K562 (cell line): ENCODE data around the gene FMN1. TPM values are rescaled to one million over a fixed set of nuclear protein-coding genes. Genes with fewer than 3 reads are reported as not detected.

Experiments used
- ATAC-seq: fragments of 200-7000 bp; cut with Tn5 transposase; 3 replicates; pipeline ENCODE4 v1.9.1; 2020; ENCODE audit warnings: moderate library complexity
- BruUV-seq: library from RNA; stranded (reverse); fragments of 400-500 nt; replicated peaks from 2 replicates; lab custom pipeline; 2021; lab: Mats Ljungman, UMichigan
- CTCF ChIA-PET: fragments of 300-600 bp; formaldehyde crosslinking; extraction: SDS; loops from one replicate; lab custom pipeline; 2021; ENCODE audit warnings: low intra/inter-chr PET ratio; lab: Yijun Ruan, JAX
- POLR2A ChIA-PET: fragments of 300-600, 350-650 bp; sonication (Branson Sonifier 250); formaldehyde crosslinking; extraction: SDS; loops from one replicate; lab custom pipeline; 2021; ENCODE audit warnings: antibody characterized with exemption, inconsistent platforms; lab: Yijun Ruan, JAX
- DNase-seq, 4 experiments: peaks; one replicate each; pipeline versions ENCODE4 v3.0.0 to v3.0.0-alpha.2; 2011 to 2018; ENCODE audit warnings: low spot score in 3 of 4, mixed read lengths in 3 of 4; ENCODE audit errors: extremely low read depth in 1 of 4
- FAIRE-seq: peaks from 2 replicates; lab custom pipeline; 2011; peaks lifted over from hg19 to GRCh38; lab: Jason Lieb, UNC
- H2AFZ ChIP-seq: 2 replicates; pipeline ENCODE4 v1.6.0; 2011; ENCODE audit warnings: low read depth, low read length, control low read depth, inconsistent platforms
- H3K27ac ChIP-seq: fragments of 200-600 bp; 3 replicates; pipeline ENCODE4 v1.8.0; 2011; ENCODE audit warnings: low read depth, mild to moderate bottlenecking, control low read depth, inconsistent platforms, low read length, moderate library complexity, mixed read lengths; ENCODE audit errors: extremely low read depth
- H3K27me3 ChIP-seq, 2 experiments: fragments of 300-600 bp in 1 of 2; 2 replicates in 1 of 2; 3 replicates in 1 of 2; pipeline versions ENCODE4 v1.6.0 to v1.8.0; 2011; ENCODE audit warnings: inconsistent platforms in 2 of 2, low read length in 2 of 2, mild to moderate bottlenecking in 1 of 2, mixed read lengths in 1 of 2, moderate library complexity in 1 of 2; ENCODE audit not compliant: control insufficient read depth in 2 of 2, insufficient read depth in 2 of 2
- H3K36me3 ChIP-seq: fragments of 300-600 bp; 3 replicates; pipeline ENCODE4 v1.8.0; 2011; ENCODE audit warnings: mild to moderate bottlenecking, low read length, inconsistent platforms; ENCODE audit not compliant: control insufficient read depth, insufficient read depth
- H3K4me1 ChIP-seq, 2 experiments: fragments of 200-600 bp in 1 of 2; replicated peaks in 1 of 2; 2 replicates in 1 of 2; 3 replicates in 1 of 2; pipeline versions ENCODE4 v1.5.1 to v1.8.0; 2011; ENCODE audit warnings: inconsistent platforms in 2 of 2, low read length in 2 of 2, mild to moderate bottlenecking in 1 of 2, mixed read lengths in 1 of 2, moderate library complexity in 1 of 2; ENCODE audit not compliant: control insufficient read depth in 2 of 2, insufficient read depth in 2 of 2
- H3K4me2 ChIP-seq: 2 replicates; pipeline ENCODE4 v1.6.1; 2011; ENCODE audit warnings: low read length, control low read depth, inconsistent platforms, mixed read lengths; ENCODE audit not compliant: insufficient read depth
- H3K4me3 ChIP-seq: fragments of 200-600 bp; sonication (generic), shearing (Covaris generic); 2 replicates; pipeline ENCODE4 v1.5.1; 2016; ENCODE audit warnings: control low read depth, inconsistent platforms
- H3K79me2 ChIP-seq: fragments of 200-600 bp; 3 replicates; pipeline ENCODE4 v1.8.0; 2011; ENCODE audit warnings: low read length, inconsistent platforms; ENCODE audit not compliant: control insufficient read depth, insufficient read depth
- H3K9ac ChIP-seq, 2 experiments: 2 replicates each; pipeline versions ENCODE4 v1.6.0 to v1.6.1; 2011; ENCODE audit warnings: low read depth in 2 of 2, low read length in 2 of 2, control low read depth in 1 of 2, inconsistent platforms in 1 of 2, mild to moderate bottlenecking in 1 of 2, mixed read lengths in 1 of 2; ENCODE audit not compliant: insufficient read depth in 1 of 2
- H3K9me1 ChIP-seq: one replicate; pipeline ENCODE4 v1.6.0; 2011; ENCODE audit warnings: inconsistent platforms, mild to moderate bottlenecking, low read length, moderate library complexity; ENCODE audit not compliant: control insufficient read depth, insufficient read depth
- H3K9me3 ChIP-seq: replicated peaks from 2 replicates; pipeline ENCODE4 v1.5.1; 2011; ENCODE audit warnings: low read depth, low read length, inconsistent platforms; ENCODE audit not compliant: control insufficient read depth, insufficient read depth
- H4K20me1 ChIP-seq: replicated peaks from 2 replicates; pipeline ENCODE4 v1.6.1; 2011; ENCODE audit warnings: low read length, inconsistent platforms, mixed read lengths; ENCODE audit not compliant: control insufficient read depth, insufficient read depth
- MTF1 ChIP-seq: fragments of 250-450 bp; sonication (Bioruptor Pico); IDR thresholded peaks from 2 replicates; pipeline ENCODE4 v1.9.0; 2021; ENCODE audit warnings: moderate library complexity, mild to moderate bottlenecking, inconsistent platforms, borderline replicate concordance
- RNF219 ChIP-seq: fragments of 250-450 bp; sonication (Bioruptor Pico); IDR thresholded peaks from 2 replicates; pipeline ENCODE4 v1.5.0; 2022; ENCODE audit warnings: mild to moderate bottlenecking
- SAFB2 ChIP-seq: fragments of 200-400 bp; formaldehyde crosslinking; IDR thresholded peaks from 2 replicates; pipeline ENCODE4 v1.6.1; 2018; ENCODE audit warnings: borderline replicate concordance, low read length, low read depth, moderate library complexity; ENCODE audit not compliant: severe bottlenecking
- SOX6 ChIP-seq: fragments of 450-650 bp; IDR thresholded peaks from 2 replicates; pipeline ENCODE4 v1.6.1; 2014; ENCODE audit warnings: mild to moderate bottlenecking
- TEAD2 ChIP-seq: fragments of 450-650 bp; IDR thresholded peaks from 2 replicates; pipeline ENCODE4 v1.6.1; 2016; ENCODE audit warnings: missing genetic modification characterization, control low read depth, missing compliant biosample characterization
- WGBS: fragments of 100-300 bp; shearing (Covaris generic); methylation state at CpG from one replicate; pipeline ENCODE4 v1.1.6; 2016; ENCODE audit warnings: low coverage, mixed read lengths; ENCODE audit not compliant: insufficient coverage; ENCODE audit errors: missing lambda C conversion rate; 5-methylcytosine and 5-hydroxymethylcytosine counted together
- in situ Hi-C: fragments of 300-500 bp; cut with MboI; formaldehyde crosslinking; loops from 4 replicates; pipeline ENCODE4 v1.15.0; 2018; ENCODE audit warnings: inconsistent platforms, mixed read lengths
- intact Hi-C: fragments of 100-400 bp; cut with micrococcal nuclease; formaldehyde crosslinking; loops from 2 replicates; pipeline ENCODE4 v1.14.2; 2022
- polyA plus RNA-seq, 8 experiments: library from polyadenylated mRNA; depleted of rRNA in 4 of 8; stranded (reverse) in 5 of 8; unstranded in 3 of 8; fragments of >200 nt; fragmentation: Nextera tagmentation in 2 of 8; fragmentation: Illumina TruSeq in 1 of 8; extraction: Ambion mirVana in 2 of 8; extraction: Trizol in 1 of 8; gene quantifications; 2 replicates each; pipeline versions ENCODE4 v1.2.1 to v1.2.3, GENCODE V29; 2011 to 2014; ENCODE audit warnings: inconsistent platforms in 1 of 8, missing spikeins in 1 of 8
- total RNA-seq, 7 experiments: library from RNA; depleted of rRNA in 6 of 7; stranded (reverse); fragments of >200 nt in 6 of 7; fragmentation: Illumina TruSeq in 2 of 7; extraction: Trizol in 2 of 7; gene quantifications; 2 replicates each; pipeline versions ENCODE4 v1.2.1 to v1.2.3, GENCODE V29; 2011 to 2021; ENCODE audit warnings: low replicate concordance in 1 of 7

Gene FMN1
- total and polyA plus RNA-seq, 9 of the 15 experiments (the other 6 are each of a cell fraction or from before 2014, with no cell fraction given): 0.03 to 0.07 (median 0.04) TPM; not detected in 6

DNA sequence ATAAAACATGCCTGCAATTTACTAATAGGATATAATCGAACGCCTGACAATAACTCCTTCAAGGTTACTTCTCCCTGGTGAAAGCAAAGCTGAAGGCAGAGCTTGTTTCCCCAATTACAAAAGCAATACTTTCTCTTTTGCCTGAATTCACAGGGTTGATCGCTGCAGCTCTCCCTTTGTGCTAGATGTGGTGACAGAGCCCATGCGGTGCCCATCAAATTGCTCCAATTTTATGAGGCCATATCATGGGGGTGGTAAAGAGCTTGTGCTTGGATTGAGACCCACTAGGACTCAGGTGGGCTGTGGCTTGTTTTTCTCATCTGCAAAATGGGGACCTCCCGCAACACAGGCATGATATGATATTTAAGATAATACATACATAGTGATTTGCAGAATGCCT is 333.3 kb downstream of the FMN1 start:
- Histone ChIP-seq H3K27ac (no peak overlapping the region), H3K4me1 (no peaks in the 10 kb centered on the region), H3K4me2 (no peak overlapping the region), H3K79me2 (no peaks in the 10 kb centered on the region), H3K9me3 (no peaks in the 10 kb centered on the region), H3K27me3 (0 out of 5 replicates have a peak, but pooled peaks cover 0 to 2% of the 10 kb centered on the region in 2 experiments), H4K20me1 (no peaks in the 10 kb centered on the region), H3K9ac (no peak overlapping the region), H2AFZ (no peak overlapping the region), H3K4me3 (no peak overlapping the region), H3K9me1 (no peaks in the 10 kb centered on the region), H3K36me3 (no peaks in the 10 kb centered on the region)
- in situ Hi-C loops: no loop called here
- no peak for FAIRE-seq
- no peak for DNase-seq
- TF ChIP-seq SAFB2 (no peak), RNF219 (no peak), TEAD2 (tag) (no peak), MTF1 (CRISPR knock-in tag) (no peak), SOX6 (no peak)
- ChIA-PET POLR2A (interaction anchor here (1.2 kb wide), 1 partner anchor 17 kb away, joined by 3 read pairs; no protein-coding TSS in a partner anchor), CTCF (no interaction called here)
- WGBS: 26% methylated on average over 5 of the region's 5 CpGs
- no TSS peak for BruUV-seq
- ATAC-seq: no peak
- intact Hi-C loops: no loop called here
